ELR (cell line): ENCODE results near the gene ABCD1.
A peak's percentile ranks its signal among the peaks of the same experiment; 100 is the strongest.

ENCODE experiments used
- DNase-seq: peaks from one replicate; pipeline ENCODE4 v3.0.0-alpha.2; 2015; ENCODE audit warnings: low read depth

ABCD1 gene

DNA sequence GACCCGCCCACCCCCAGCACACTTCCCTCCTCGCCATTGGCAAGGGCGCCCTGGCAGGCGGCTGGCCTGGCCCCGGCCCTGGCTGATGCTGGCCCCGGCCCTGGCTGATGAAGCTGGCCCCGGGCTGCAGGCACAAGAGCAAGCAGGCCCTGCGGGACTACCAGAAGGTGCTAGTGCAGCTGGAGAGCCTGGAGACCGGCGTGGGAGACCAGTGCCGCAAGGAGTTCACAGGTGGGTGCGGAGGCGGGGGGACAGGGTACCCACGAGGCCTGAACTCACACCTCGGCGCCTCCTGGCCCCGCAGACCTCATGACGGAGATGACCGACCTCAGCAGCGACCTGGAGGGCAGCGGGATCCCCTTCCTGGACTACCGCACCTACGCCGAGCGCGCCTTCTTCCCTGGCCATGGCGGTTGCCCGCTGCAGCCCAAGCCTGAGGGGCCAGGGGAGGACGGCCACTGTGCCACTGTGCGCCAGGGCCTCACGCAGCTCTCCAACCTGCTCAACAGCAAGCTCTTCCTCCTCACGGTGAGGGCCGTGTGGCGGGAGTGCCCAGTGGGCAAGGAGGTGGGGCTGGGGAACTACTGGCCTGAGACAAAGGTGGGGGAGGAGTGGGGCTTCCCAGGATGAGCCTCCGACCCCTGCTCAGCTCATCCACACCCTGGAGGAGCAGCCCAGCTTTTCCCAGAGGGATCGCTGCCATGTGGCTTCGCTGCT is 50.1 kb downstream of the ABCD1 start:
- no peak for DNase-seq

DNA sequence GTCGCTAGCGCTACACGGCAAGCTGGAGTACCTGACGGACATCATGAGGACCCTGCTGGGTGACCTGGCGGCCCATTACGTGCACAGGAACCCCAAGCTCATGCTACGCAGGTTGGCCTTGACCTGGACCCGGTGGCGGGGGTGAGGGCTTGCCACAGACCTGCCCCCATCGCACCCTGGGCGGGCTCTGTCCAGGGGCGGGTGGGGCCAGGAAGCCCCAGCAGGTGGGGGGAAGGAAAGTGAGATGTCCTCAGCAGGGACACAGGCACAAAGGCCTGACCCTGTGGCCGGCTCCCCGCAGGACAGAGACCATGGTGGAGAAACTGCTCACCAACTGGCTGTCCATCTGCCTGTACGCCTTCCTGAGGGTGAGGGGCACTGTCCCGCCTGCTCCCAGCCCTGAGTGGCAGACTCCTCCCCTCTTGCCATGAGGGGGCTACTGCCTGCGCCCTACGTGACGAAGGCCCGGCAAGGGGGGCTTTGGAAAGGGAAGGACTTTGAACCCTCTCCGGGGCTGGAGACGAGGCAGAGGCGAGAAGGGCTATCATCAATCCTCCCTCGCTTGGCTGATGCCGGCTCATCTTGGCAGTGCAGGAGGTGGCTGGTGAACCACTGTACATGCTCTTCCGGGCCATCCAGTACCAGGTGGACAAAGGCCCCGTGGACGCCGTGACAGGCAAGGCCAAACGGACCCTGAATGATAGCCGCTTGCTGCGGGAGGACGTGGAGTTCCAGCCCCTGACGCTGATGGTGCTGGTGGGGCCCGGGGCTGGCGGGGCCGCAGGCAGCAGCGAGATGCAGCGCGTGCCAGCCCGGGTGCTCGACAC is 50.9 kb downstream of the ABCD1 start:
- DNase-seq: no peak

DNA sequence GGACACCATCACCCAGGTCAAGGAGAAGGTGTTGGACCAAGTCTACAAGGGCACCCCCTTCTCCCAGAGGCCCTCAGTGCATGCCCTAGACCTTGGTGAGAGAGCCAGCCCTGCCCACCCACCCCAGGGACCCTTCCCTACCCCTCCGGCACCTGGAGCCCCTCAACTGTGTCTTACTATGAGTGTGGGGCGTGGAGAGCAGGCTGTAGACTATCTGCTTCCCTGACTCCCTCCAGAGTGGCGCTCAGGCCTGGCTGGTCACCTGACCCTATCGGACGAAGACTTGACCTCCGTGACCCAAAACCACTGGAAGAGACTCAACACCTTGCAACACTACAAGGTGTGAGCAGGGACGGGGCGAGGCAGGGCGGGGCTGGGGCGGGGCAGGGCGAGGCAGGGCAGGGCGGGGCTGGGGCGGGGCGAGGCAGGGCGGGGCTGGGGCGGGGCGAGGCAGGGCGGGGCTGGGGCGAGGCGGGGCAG is 51.5 kb downstream of the ABCD1 start:
- DNase-seq: no peak

DNA sequence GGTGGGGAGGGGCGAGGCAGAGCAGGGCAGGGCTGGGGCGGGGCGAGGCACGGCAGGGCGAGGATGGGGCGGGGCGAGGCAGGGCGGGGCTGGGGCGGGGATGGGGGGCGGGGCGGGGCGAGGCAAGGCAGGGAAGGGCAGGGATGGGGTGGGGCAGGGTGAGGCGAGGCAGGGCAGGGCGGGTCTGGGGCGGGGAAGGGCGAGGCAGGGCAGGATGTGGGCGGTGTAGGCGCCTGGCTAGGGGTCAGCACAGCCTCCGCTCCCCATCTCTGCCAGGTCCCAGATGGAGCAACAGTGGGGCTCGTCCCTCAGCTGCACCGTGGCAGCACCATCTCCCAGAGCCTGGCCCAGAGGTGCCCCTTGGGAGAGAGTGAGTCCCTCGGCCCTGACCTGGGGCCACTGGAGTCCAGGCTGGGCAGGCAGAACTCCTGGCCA is 52.0 kb downstream of the ABCD1 start:
- no peak for DNase-seq

DNA sequence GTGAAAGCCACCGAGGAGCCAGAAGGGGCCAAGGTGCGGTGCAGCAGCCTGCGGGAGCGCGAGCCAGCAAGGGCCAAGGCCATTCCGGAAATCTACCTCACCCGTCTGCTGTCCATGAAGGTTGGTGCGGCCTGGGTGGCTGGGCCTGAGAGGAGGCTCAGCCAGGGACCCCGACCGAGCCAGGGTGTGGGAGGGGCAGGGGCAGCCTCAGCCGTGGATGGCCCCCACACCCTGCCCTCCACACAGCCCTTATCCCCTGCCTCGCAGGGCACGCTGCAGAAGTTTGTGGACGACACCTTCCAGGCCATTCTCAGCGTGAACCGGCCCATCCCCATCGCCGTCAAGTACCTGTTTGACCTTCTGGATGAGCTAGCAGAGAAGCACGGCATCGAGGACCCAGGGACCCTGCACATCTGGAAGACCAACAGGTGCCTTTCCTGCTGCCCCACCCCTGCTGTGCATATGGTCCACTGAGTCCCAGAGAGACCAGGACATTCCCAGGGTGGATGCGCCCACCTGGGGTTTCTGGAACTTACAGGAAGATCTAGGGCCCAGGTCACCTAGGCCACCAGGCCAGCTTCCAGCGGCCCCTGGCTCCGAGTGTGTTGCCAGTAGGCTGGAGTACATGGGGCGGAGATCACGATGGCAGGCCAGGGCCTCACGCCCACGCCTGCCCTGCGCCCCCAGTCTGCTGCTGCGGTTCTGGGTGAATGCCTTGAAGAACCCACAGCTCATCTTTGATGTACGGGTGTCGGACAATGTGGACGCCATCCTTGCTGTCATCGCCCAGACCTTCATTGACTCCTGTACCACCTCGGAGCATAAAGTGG is 52.8 kb downstream of the ABCD1 start:
- DNase-seq: no peak

DNA sequence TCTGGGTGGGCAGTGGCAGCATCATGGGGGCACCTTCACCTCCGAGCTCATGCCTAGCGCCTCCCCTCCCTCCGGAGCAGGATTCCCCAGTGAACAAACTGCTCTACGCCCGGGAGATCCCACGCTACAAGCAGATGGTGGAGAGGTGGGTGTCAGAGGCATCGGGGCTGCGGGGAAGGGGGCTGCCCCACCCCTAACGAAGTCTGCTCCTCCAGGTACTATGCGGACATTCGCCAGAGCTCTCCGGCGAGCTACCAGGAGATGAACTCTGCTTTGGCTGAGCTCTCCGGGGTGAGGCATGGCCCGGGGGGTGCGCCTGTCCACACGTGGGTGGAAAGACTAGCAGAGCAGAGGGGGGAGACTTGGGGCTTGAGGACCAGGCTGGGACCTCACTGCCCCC is 53.5 kb downstream of the ABCD1 start:
- DNase-seq: no peak

DNA sequence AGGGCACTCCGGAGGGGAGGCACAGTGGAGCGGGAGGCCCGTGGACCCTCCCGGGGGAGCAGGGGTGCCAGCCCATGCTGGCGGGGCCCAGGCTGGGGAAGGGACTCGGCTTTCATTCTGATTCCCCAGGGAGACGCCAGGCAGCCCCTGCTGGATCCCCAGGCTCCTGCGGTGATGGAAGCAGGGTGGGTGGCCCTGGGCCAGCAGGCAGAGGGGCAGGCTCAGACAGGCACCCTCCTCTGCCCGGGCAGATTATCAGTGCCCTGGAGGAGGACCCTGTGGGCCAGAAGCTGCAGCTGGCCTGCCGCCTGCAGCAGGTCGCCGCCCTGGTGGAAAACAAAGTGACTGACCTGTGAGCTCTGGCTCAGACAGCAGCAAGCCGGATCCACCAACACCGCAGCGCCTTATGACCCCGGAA is 54.0 kb downstream of the ABCD1 start:
- DNase-seq: no peak

DNA sequence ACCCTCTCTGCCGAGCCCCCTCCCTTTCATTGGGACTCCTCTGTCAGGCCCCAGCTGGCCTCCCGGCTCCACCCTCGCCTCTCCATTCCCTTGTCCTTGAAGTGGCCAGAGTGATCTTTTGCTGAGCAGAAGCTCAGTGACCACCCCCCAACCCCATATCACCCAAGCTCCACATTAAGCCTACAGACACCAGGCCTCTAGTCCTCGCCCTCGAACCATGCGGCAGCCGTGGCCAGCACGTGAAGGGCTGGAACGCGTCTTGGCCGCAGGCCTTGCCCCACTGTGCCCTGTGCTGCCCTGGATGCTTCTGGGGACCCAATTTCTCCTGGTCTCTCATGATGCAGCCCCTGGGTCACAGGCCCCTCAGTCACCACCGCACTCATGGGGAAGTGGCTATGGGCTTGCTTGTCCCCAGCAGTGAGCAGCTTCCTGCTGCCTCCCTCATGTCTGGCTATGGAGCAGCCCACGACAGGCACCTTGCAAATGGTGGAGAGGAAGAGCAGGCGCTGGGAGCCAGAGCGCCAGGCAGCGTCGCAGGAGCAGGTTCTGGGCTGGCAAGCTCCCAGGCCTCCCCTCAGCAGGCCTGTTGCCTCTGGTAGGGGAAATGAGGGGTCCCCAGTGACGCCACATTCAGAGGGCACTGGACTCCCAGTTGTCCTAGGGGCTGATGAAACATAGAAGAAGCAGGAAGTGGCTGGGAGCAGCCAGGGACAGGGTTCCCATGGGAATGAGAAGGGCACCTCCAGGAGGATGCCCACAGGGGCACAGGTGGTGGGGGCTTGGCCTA is 55.4 kb downstream of the ABCD1 start:
- DNase-seq: no peak

DNA sequence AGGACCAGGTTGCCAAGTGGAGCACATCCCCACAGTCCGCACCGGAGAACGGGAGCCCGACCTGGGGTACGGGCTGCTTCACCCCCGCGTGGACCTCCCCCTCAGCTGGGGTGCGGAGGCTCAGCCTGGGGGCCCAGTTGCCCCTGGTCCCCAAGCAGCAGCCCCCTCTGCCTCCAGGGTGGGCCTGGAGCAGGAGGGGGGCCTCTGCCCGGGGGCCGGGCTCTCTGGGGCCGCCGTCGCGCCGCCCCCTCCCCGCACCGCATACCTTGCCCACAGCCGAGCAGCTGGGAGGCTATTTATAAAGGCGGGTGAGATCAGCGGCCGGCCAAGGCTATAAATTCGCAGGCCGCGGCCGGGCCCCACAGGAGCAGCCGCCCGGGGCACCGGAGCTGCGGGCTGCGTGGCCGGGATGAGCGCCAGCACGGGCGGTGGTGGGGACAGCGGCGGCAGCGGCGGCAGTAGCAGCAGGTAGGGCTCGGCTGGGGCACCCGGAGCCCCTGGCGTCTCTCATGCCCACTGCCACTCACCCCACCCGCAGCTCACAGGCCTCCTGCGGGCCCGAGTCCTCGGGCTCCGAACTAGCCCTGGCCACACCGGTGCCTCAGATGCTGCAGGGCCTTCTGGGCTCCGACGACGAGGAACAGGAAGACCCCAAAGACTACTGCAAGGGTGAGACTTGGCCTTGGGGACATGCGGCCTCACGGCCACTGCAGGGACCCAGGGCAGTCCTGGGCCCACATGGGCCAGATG is 56.2 kb downstream of the ABCD1 start, which contains the start of gene SRPK3:
SRPK3 (plus strand) TSS at position 364 of the 750 bp plus-strand sequence; CDS start at position 410, 46 bp downstream.
- DNase-seq: peak; percentile 30

DNA sequence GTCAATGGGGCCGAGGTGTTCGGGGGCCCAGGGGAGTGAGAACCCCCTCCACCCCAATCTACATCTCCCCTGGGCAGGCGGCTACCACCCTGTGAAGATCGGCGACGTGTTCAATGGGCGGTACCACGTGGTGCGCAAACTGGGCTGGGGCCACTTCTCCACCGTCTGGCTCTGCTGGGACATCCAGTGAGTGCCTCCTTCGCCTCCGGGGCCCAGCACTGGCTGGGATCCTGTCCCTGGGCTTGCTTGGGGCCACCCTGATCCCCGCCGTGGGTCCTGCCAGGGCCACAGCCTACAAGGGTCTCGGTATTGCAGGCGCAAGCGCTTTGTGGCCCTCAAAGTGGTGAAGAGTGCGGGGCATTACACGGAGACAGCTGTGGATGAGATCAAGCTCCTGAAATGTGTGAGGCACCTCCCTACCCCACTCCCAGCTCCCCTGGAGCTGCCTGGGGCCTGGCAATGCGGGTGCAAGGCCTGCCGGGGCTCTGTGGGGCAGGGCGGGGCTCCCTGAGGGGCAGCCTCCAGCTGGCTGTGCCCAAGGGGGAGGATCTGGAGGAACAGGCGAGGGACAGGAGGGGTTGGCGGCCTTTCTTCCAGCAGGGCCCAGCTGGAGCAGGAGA is 56.9 kb downstream of the ABCD1 start:
- no peak for DNase-seq

DNA sequence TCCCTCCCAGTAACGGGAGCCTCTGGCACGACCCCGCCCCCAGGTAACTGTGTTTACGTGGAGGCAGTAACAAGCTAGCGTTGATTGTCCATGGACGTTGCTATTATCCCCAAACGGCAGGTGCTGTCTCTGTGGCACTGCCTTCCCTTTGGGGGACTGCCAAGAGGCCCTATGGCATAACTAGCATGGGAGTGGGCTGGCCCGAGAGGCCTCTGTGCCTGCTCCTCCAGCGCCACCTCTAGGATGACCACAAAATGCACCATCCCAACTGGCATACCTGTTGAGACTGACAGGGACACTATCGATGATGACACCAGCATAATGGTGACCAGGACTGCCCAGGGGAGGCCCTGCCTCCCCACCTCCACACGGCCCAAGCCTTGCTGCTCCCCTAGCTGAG is 57.7 kb downstream of the ABCD1 start:
- no peak for DNase-seq

DNA sequence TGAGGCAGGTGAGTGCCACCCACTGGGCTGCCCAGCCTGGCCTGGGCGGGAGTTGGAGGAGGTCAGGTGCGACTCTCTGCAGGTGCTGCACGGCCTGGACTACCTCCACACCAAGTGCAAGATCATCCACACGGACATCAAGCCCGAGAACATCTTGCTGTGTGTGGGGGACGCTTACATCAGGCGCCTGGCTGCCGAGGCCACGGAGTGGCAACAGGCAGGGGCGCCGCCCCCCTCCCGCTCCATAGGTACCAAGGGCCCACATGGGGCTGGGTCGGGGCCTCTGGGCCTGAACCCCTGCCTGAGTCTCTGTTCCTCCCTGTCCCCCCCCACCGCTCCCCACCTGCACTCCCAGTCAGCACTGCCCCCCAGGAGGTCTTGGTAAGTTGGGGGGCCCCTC is 58.2 kb downstream of the ABCD1 start:
- DNase-seq: no peak

DNA sequence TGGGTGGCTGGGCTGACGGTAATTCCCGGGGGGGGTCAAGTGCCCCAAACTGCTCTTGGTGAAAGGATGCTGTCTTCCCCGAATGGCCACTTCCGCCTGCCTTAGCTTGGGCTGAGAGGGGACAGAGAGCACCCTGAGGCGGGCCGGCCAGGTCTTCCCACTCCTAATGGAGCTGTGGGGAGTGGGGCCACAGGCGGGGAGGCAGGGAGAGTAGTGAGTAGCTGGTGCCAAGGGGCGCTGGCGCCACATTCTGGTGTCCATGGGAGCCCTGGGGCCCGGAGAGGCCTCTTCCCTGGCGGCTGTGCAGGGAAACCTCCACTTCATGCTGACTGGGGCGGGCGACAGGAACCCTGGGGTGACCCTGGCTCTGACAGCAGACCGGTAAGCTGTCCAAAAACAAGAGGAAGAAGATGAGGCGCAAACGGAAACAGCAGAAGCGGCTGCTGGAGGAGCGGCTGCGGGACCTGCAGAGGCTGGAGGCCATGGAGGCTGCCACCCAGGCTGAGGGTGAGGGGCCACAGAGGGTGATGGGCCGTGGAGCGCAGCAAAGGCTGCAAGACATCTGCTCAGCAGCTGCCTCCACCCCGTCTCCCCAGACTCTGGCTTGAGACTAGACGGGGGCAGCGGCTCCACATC is 58.8 kb downstream of the ABCD1 start:
- no peak for DNase-seq

DNA sequence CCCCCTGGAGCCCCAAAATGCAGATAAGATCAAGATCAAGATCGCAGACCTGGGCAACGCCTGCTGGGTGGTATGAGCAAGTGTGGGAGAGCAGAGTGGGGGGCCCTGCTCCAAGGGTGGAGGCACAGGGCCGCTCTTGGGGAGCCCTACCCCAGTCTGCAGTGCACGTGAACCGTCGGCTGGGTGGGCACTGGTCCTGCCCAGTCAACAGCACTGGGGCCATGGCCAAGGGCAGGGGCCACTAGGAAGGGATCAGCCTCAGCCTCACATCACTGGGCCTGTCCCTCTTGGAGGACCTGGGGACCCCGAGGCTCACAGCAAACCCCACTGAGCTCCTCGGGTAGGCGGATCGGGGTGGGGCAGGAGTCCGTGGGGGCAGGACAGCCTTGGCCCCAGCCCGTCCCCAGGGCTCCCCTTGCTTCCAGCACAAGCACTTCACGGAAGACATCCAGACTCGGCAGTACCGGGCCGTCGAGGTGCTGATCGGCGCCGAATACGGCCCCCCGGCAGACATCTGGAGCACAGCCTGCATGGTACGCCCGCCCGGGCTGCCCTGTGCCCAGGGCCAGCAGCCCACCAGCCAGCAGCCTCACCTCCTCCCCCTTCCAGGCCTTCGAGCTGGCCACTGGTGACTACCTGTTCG is 59.8 kb downstream of the ABCD1 start:
- DNase-seq: no peak

DNA sequence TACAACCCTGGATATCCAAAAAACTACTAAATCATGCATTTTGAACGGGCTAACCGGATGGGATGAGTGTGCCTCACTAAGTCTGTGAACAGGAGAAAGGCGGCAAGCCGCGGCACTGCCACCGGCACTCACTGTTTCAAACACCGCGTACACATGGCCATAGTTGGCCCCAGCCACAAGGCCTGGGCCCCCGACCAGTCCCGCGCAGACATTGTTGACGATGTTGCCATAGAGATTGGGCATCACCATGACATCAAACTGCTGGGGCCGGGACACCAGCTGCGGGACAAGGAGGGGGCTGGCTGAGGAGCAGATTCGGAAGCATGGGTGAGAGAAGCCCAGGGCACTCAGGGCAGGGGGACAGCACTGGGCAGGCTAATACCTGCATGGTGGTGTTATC is 62.0 kb downstream of the ABCD1 start:
- no peak for DNase-seq

DNA sequence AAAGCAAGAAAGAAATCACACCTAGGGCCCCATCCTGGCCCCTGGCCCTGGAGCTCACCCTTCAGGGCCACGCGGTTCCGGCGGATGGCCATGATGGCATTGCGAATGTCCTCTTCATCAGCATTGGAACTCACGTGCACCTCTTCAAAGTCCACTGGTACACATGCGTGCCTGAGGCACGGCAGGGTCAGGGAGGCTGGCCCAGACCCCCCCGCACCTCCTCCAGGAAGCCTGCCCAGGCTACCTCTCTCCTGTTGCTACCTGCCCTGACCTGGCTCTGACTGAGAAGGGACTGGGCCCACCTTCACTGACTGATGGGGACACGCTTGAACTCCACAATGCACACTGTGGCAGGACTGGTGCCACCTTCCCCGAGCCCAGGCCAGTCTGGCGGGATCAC is 65.0 kb downstream of the ABCD1 start:
- DNase-seq: no peak

DNA sequence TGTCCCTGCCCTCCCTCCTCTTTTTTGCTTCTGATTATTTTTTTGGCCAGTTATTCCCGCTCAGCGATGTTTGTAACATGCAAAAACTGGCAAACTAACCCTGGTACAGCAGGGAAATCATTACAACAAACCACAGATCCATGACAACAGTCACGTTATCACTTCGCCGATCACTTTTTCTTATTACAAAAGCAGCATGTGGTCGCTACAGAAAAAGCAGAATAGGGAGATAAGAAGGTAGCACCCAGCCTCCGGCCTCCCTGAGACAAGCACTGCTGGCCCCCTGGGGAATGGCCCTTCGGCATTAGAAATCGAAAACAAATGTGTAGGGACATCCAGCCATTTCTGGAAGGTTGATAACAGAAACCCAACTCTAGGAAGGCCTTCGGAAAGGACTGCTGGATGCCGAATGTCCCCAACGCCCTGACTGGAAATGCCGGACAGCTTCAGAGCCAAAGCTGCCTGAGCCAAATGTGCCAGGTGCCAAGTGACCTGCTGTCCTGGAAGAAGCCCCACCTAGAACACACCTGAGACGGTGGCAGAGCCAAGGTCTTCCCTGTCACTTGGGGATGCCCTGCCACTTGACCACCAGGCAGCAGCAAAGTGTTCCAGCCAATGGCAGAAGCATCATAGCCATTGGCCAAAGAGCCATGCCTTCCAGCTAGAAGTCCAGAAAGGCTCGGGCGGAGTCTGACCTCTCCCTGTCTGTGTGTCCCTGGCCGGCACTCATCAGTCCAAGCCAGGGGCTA is 66.6 kb downstream of the ABCD1 start:
- no peak for DNase-seq

DNA sequence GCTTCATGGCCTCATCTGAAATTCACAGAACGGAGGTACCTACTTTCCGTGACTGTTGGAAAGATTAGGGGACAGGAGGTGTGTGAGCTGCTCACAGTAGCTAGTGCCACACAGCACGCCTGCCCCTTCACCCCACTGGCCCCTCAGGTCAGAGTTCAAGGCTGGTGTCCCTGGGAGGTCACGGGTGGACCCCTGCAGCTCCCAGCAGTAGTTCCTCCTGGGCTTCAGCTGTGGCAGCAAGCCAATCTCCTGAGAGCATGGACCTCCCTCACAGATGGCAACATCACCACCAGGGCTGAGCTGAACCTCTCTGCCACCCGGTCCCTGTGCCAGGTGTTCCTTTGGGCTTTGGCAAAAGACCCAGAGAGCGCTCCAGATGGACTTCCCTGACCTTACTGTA is 67.7 kb downstream of the ABCD1 start:
- no peak for DNase-seq

DNA sequence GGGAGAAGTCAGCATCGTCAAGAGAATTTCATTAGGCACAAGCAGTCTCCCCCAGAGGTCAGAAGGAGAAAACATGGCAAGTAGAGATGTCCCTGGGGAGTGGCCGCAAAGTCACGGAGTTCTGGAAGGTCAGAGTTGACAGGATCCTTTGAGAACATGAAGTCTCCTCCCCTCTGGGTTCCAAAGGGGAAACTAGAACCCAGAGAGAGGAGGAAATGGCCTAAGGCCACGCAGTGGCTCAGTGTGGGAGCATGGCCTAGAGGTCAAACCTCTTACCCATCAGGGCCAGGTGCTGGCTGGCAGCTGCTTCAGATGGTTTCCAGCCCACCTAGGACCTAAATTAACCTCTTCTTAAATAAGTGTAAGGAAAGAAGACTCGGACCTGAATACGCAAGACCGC is 68.6 kb downstream of the ABCD1 start:
- DNase-seq: peak; percentile 32
